Transverse colon (tissue), 4 donors: ENCODE results near the gene ITGB2. TPM values are rescaled to one million over a fixed set of nuclear protein-coding genes. Genes with fewer than 3 reads are reported as not detected.
A peak's percentile ranks its signal among the peaks of the same experiment; 100 is the strongest.

Experiments
- DNase-seq: peaks from one replicate; pipeline ENCODE4 v3.0.0-alpha.2; 2019
- H3K27ac ChIP-seq, 4 donors: fragments of 200-600 bp; sonication (generic); 2 replicates each; pipeline ENCODE4 v1.5.1; 2016 to 2018; ENCODE audit warnings: inconsistent platforms in 4 of 4
- H3K27me3 ChIP-seq: fragments of 200-600 bp; sonication (generic); 2 replicates; pipeline ENCODE4 v1.5.1; 2017; ENCODE audit warnings: inconsistent platforms
- H3K36me3 ChIP-seq, 4 donors: fragments of 200-600 bp; sonication (generic); 2 replicates each; pipeline ENCODE4 v1.5.1; 2017 to 2019; ENCODE audit warnings: inconsistent platforms in 4 of 4
- H3K4me1 ChIP-seq, 4 donors: fragments of 200-600 bp; sonication (generic); 2 replicates each; pipeline ENCODE4 v1.5.1; 2017 to 2020; ENCODE audit warnings: inconsistent platforms in 4 of 4
- H3K4me3 ChIP-seq, 4 donors: fragments of 200-600 bp; sonication (generic); 1 replicate in 1 of 4; 2 replicates in 3 of 4; pipeline versions ENCODE4 v1.5.1 to v1.6.1; 2017 to 2019; ENCODE audit warnings: inconsistent platforms in 4 of 4
- H3K9me3 ChIP-seq, 2 donors: fragments of 200-600 bp; sonication (generic); 2 replicates each; pipeline ENCODE4 v1.5.1; 2017 to 2019; ENCODE audit warnings: inconsistent platforms in 2 of 2
- CTCF ChIP-seq, 5 experiments: fragments of 200-600 bp in 3 of 5; fragments of 450-650 bp in 2 of 5; sonication (generic) in 3 of 5; IDR thresholded peaks; 1 replicate in 2 of 5; 2 replicates in 3 of 5; pipeline ENCODE4 v1.5.1; 2016 to 2017; ENCODE audit warnings: antibody characterized with exemption in 5 of 5, inconsistent platforms in 3 of 5, mild to moderate bottlenecking in 2 of 5, moderate library complexity in 1 of 5
- EP300 ChIP-seq: sonication (generic); formaldehyde crosslinking; IDR thresholded peaks from one replicate; pipeline ENCODE4 v1.6.1; 2017; ENCODE audit warnings: antibody characterized with exemption, low read depth
- POLR2A ChIP-seq: fragments of 450-650 bp; IDR thresholded peaks from one replicate; pipeline ENCODE4 v1.6.1; 2016; ENCODE audit warnings: antibody characterized with exemption, mild to moderate bottlenecking, moderate library complexity
- POLR2AphosphoS5 ChIP-seq, 3 donors: sonication (generic); formaldehyde crosslinking; IDR thresholded peaks; one replicate each; pipeline ENCODE4 v1.6.1; 2016; ENCODE audit warnings: antibody characterized with exemption in 3 of 3
- WGBS, 2 donors: methylation state at CpG; one replicate each; pipeline ENCODE4 v1.1.5; 2018; ENCODE audit warnings: low coverage in 1 of 2; 5-methylcytosine and 5-hydroxymethylcytosine counted together
- in situ Hi-C, 4 donors: fragments of 200-750 bp; cut with MboI; loops; one replicate each; pipeline versions ENCODE4 v1.15.0 to v1.15.1; 2017; ENCODE audit warnings: low sequenced_read_pairs in 3 of 4, low pct_ligation_motif_present in 1 of 4, low pct_unique_long_range_greater_than_20kb in 1 of 4
- intact Hi-C: fragments of 100-400 bp; cut with DNase I; formaldehyde crosslinking; loops from one replicate; pipeline ENCODE4 v1.15.1; 2023; ENCODE audit warnings: low total_unique reads
- total RNA-seq, 4 donors: library from RNA; depleted of rRNA; stranded (reverse); fragments of >200 nt; gene quantifications; one replicate each; pipeline ENCODE4 v1.1.0, GENCODE V29; 2016

ITGB2 gene
- total RNA-seq, 4 donors from 2014 or later = 14.2 to 32.4 (median 24.9) TPM

- Histone ChIP-seq H3K4me1 (peaks cover 9 to 43% (median 23%) of the 10 kb centered on the region in 4 donors), H3K36me3 (no peaks in the 10 kb centered on the region), H3K9me3 (no peaks in the 10 kb centered on the region), H3K27ac (peak overlapping the region; percentile 68 to 87 (median 76)), H3K27me3 (no peaks in the 10 kb centered on the region), H3K4me3 (no peak overlapping the region)
- 64 to 80% methylated on average over 1 to 28 of the region's 28 CpGs for WGBS, 2 donors
- peak; percentile 55 for DNase-seq
- intact Hi-C loops (loop anchor here (5.0 to 10.0 kb wide), 2 partner anchors 116 to 164 kb away; partner anchors contain the start of gene ADARB1), in situ Hi-C loops (loop anchor here in 1 of 4 donors (10.0 kb wide), 1 partner anchor 176 kb away; no protein-coding TSS in a partner anchor)
- TF ChIP-seq POLR2A (no peak), POLR2AphosphoS5 (IDR thresholded peaks at IDR 0.05) (peak; percentile 40 to 57 (median 46))
These were observed 37.9 kb upstream of the ITGB2 start for GRCh38 chr21:44958471-44959191.

DNA sequence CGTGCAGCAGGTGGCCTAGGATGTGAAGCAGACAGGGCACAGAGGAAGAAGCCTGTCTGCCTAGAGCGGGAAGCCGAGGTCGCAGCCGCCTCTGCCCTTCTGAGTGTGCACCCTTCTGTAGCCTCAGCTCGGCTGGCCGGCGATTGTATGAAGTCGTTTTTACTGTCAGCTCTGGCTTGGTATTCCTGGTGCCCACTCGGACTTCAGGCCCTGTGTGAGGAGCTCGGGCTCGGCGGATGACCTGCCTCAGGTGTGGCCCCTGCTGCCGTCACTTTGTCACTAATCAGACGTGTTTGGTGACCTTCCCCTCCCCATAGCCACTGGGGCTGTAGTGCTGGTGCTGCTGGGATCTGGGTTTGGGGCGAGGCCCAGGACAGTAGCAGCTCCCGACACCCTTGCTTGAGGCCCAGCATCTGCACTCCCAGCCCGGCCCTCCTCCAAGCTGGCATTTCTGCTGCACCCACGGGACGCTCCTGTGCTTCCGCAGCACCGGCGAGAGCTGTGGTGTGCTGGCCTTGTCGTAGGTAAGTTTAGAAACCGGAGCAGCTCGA is 37.3 kb upstream of the ITGB2 start:
- H3K27me3 ChIP-seq = no peaks in the 10 kb centered on the region
- no peaks in the 10 kb centered on the region for H3K36me3 ChIP-seq
- no peak for DNase-seq
- intact Hi-C loops = loop anchor here (5.0 to 10.0 kb wide), 2 partner anchors 117 to 164 kb away; partner anchors contain the start of gene ADARB1
- WGBS, 2 donors = 86 to 100% methylated on average over 1 to 21 of the region's 26 CpGs
- no peaks in the 10 kb centered on the region for H3K9me3 ChIP-seq
- H3K4me3 ChIP-seq = no peak overlapping the region
- in situ Hi-C loops = loop anchor here in 1 of 4 donors (10.0 kb wide), 1 partner anchor 177 kb away; no protein-coding TSS in a partner anchor
- peak overlapping the region; percentile 68 to 87 (median 76) for H3K27ac ChIP-seq
- H3K4me1 ChIP-seq = peaks cover 9 to 41% (median 24%) of the 10 kb centered on the region in 4 donors
- TF ChIP-seq POLR2A (no peak), CTCF (IDR thresholded peaks at IDR 0.05) (no peak), EP300 (no peak), POLR2AphosphoS5 (IDR thresholded peaks at IDR 0.05) (no peak)

DNA sequence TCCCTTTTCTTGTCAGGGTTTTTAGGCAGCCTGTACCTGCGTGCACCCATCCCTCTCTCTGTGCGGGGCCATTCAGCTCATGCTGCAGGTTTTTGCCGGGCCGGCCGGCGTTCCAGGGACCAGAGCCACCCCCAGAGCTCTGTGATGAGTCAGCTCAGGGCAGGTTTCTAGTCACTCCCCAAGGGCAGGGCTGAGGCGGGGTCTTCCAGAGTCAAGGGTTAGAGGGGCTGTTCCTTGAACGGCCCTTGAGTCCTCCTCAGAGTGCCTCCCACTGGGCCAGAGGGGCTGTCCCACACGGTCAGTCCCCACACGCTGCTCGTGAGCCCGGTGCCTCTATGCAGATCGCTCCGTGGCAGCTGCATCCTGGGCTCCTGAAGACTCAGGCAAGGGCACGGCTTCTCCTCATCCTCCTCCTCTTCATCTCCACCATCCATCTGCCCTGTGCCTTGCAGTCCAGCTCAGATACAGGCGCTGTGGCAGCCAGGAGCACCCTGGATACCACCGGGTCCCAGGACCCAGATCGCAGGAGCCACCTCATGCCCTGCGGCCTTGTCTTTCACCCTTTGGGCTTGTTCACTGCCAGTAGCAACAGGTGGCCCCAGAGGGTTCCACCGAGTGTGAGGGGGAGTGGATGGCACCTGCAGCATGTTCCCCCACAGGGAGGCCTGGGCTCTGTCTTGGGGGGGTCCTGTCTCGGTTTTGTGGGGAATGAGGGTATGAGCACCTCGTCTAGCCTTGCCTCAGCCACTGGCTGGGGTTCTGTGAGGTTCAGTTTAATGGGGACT is 36.5 kb upstream of the ITGB2 start:
- intact Hi-C loops = loop anchor here (5.0 to 10.0 kb wide), 2 partner anchors 118 to 165 kb away; partner anchors contain the start of gene ADARB1
- Histone ChIP-seq H3K36me3 (no peaks in the 10 kb centered on the region), H3K27ac (peak overlapping the region in 3 of 4 donors; percentile 68 to 87 (median 74)), H3K4me3 (no peak overlapping the region), H3K27me3 (no peaks in the 10 kb centered on the region), H3K4me1 (peaks cover 9 to 40% (median 25%) of the 10 kb centered on the region in 4 donors), H3K9me3 (no peaks in the 10 kb centered on the region)
- in situ Hi-C loops = loop anchor here in 1 of 4 donors (10.0 kb wide), 1 partner anchor 178 kb away; no protein-coding TSS in a partner anchor
- no peak for DNase-seq
- TF ChIP-seq POLR2A (no peak), CTCF (IDR thresholded peaks at IDR 0.05) (no peak), EP300 (no peak), POLR2AphosphoS5 (IDR thresholded peaks at IDR 0.05) (no peak)
- 97% methylated on average over 21 of the region's 22 CpGs; no CpG with 5 or more reads in 1 of the 2 donors for WGBS, 2 donors

DNA sequence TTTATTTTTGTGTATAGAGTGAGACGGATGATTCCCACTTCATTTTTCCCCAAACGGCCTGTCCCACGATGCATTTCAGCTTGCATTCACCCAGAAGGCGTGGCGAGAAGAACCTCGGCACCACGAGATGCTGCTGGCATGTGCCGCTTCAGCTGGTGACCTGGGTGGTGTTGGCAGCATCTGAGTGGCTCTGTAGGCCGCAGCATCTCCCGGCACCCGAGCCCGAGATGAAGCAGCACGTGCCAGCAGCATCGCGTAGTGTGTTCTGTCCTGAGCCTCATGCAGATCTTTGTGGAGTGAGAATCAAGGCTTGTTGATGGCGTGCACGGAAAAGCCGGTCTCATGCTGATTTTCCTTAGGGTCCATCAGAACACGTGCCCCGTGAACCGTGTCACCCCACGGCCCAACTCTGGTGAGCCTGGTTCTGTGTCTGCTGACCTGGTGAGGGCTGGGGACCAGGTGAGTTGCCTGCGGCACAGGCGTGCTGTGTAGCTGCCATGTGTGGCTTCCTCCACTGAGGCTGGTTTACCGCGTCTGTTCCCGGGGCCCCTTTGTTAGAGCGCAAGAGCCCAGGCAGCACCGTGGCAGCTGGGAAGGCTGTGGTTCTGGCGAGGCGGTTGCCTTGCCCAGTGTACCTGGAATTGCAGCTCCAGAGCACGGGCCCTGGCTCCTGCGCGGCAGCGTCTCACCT is 35.8 kb upstream of the ITGB2 start:
- TF ChIP-seq POLR2AphosphoS5 (IDR thresholded peaks at IDR 0.05) (no peak), CTCF (IDR thresholded peaks at IDR 0.05) (no peak), POLR2A (no peak), EP300 (no peak)
- in situ Hi-C loops = loop anchor here in 1 of 4 donors (10.0 kb wide), 1 partner anchor 178 kb away; no protein-coding TSS in a partner anchor
- Histone ChIP-seq H3K27ac (no peak overlapping the region), H3K36me3 (no peaks in the 10 kb centered on the region), H3K9me3 (no peaks in the 10 kb centered on the region), H3K27me3 (no peaks in the 10 kb centered on the region), H3K4me3 (no peak overlapping the region), H3K4me1 (peaks cover 9 to 33% (median 24%) of the 10 kb centered on the region in 4 donors)
- WGBS, 2 donors = 90 to 96% methylated on average over 3 to 33 of the region's 35 CpGs
- no peak for DNase-seq
- intact Hi-C loops = loop anchor here (5.0 to 10.0 kb wide), 2 partner anchors 118 to 166 kb away; partner anchors contain the start of gene ADARB1
